Measurements from ENCODE around the gene S100PBP. TPM values are rescaled to one million over a fixed set of nuclear protein-coding genes. Genes with fewer than 3 reads are reported as not detected.

The S100PBP gene
- 10 to 100 TPM in 1 of 2 donors, 1 to 10 TPM in 1; 4.6 to 11.4 TPM for polyA plus RNA-seq

DNA sequence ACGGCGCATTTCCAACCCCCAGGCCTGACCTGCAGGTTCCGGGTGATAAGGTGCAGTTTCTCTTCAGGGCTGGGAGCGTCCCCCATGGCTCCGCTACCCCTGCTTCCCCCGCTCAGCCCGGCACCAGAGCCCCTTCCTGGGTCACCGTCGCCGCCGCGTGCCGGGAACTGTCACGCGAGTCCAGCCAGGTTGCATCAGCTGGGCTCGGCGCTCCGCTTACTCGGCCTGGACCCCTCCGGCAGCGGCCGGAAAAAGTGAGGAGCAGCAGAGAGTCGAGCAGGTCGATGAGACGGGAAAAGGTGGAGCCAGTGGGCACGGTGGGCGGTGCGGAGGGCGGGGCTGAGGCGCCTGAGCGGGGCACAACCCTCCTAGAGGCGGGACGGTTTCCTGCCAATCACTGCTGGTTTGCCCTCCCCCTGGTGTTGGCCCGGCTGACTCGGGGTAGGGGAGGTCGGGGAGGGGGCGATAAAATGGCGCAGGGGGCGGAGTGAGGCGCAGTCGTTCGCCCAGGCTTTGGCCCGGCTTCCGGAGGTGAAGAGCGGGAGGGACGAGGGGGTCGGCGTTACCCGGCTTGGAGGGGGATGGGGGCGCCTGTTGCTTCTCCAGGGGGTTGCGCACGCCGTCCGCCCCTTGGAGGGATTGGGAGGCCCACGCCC lies at the start of gene S100PBP, which contains the start of gene YARS1:
TSS of gene S100PBP (plus strand) at position 495 of the 656 bp plus-strand sequence. CDS start 8,447 bp downstream, outside the sequence.
TSS of gene YARS1 (minus strand) at position 200 of the 656 bp plus-strand sequence. CDS start at position 86, 114 bp downstream.
- 1% methylated on average over 46 to 55 of the region's 55 CpGs for WGBS, 2 donors
- Histone ChIP-seq H3K4me1 (ENCODE audit: control insufficient read depth in 2 of 2, insufficient read depth in 2 of 2, low read length in 1 of 2) (peaks cover 0 to 2% of the 10 kb centered on the region in 2 donors), H3K27ac (ENCODE audit: low read depth in 2 of 2, low read length in 1 of 2) (peak within 1 kb of the TSS; percentile 89 to 95), H3K4me3 (ENCODE audit: low read depth in 1 of 2, low read length in 2 of 2) (peak within 1 kb of the TSS; percentile 86 to 95), H3K9me3 (ENCODE audit: control insufficient read depth in 2 of 2, insufficient read depth in 1 of 2, low read depth in 1 of 2, low read length in 1 of 2) (no peaks in the 10 kb centered on the region), H3K36me3 (ENCODE audit: control insufficient read depth in 2 of 2, insufficient read depth in 2 of 2, low read length in 1 of 2) (no peaks in the 10 kb centered on the region), H3K27me3 (ENCODE audit: control insufficient read depth in 1 of 2, insufficient read depth in 2 of 2, low read length in 2 of 2) (no peaks in the 10 kb centered on the region)

DNA sequence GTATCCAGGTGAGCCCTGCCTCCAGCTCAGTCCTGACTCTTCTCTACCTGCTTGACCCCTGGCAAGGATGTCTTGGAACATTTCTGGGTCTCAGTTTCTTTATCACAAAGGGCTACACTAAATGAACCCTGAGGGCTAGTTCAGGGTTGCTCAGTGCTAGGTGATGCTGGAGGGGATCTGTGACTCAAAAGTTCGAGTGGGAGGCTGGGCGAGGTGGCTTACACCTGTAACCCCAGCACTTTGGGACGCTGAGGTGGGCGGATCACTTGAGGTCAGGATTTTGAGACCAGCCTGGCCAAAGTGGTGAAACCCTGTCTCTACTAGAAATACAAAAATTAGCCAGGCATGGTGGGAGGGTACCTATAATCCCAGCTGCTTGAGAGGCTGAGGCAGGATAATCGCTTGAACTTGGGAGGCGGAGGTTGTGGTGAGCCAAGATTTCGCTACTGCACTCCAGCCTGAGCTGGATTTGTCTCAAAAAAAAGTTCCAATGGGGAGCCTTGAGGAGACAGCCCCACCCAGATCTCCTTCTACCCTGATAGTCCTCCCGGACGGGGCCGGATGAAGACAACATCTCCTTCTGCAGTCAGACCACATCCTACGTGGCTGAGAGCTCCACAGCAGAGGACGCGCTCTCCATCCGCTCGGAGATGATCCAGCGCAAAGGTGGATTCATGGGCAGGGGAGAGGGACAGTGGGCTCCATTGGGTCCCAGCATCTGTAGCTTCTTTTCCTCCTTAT lies 49.2 kb upstream of the S100PBP start:
- Histone ChIP-seq H3K4me1 (ENCODE audit: control insufficient read depth in 2 of 2, insufficient read depth in 2 of 2, low read length in 1 of 2) (peaks cover 11 to 23% of the 10 kb centered on the region in 2 donors), H3K9me3 (ENCODE audit: control insufficient read depth in 2 of 2, insufficient read depth in 1 of 2, low read depth in 1 of 2, low read length in 1 of 2) (no peaks in the 10 kb centered on the region), H3K4me3 (ENCODE audit: low read depth in 1 of 2, low read length in 2 of 2) (no peak overlapping the region), H3K27me3 (ENCODE audit: control insufficient read depth in 1 of 2, insufficient read depth in 2 of 2, low read length in 2 of 2) (no peaks in the 10 kb centered on the region), H3K27ac (ENCODE audit: low read depth in 2 of 2, low read length in 1 of 2) (peak overlapping the region; percentile 21 to 79), H3K36me3 (ENCODE audit: control insufficient read depth in 2 of 2, insufficient read depth in 2 of 2, low read length in 1 of 2) (peaks cover 8 to 31% of the 10 kb centered on the region in 2 donors)
- WGBS, 2 donors: 66 to 74% methylated on average over 16 of the region's 16 CpGs

DNA sequence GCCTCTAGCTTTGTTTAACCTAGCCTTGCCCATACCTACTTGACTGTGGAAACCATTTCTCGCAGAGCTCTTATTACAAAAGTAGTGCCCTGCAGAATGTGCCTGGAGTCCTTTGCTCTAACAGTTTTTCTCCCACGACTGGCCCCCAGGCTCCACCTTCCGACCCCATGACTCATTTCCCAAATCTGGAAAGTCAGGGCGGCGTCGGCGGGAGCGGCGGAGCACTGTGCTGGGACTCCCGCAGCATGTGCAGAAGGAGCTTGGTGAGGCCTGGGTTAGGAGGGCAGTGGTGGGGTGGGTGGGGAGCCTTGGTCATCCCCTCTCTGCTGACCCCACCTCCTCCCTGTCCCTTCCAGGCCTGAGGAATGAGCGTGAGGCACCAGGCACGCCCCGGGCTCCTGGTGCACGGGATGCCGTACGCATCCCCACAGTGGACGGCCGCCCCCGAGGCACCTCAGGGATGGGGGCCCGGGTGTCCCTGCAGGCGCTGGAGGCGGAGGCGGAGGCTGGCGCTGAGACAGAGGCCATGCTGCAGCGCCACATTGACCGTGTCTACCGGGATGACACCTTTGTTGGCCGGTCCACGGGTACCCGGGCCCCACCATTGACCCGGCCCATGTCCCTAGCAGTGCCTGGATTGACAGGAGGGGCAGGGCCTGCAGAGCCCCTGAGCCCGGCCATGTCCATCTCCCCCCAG lies 47.8 kb upstream of the S100PBP start:
- peaks cover 8 to 43% of the 10 kb centered on the region in 2 donors for H3K36me3 ChIP-seq (ENCODE audit: control insufficient read depth in 2 of 2, insufficient read depth in 2 of 2, low read length in 1 of 2)
- 57 to 63% methylated on average over 31 to 32 of the region's 32 CpGs for WGBS, 2 donors
- H3K27me3 ChIP-seq (ENCODE audit: control insufficient read depth in 1 of 2, insufficient read depth in 2 of 2, low read length in 2 of 2): no peaks in the 10 kb centered on the region
- peak overlapping the region in 1 of 2 donors; percentile 6 for H3K27ac ChIP-seq (ENCODE audit: low read depth in 2 of 2, low read length in 1 of 2)
- H3K9me3 ChIP-seq (ENCODE audit: control insufficient read depth in 2 of 2, insufficient read depth in 1 of 2, low read depth in 1 of 2, low read length in 1 of 2): no peaks in the 10 kb centered on the region
- no peak overlapping the region for H3K4me3 ChIP-seq (ENCODE audit: low read depth in 1 of 2, low read length in 2 of 2)
- H3K4me1 ChIP-seq (ENCODE audit: control insufficient read depth in 2 of 2, insufficient read depth in 2 of 2, low read length in 1 of 2): peaks cover 11 to 23% of the 10 kb centered on the region in 2 donors

DNA sequence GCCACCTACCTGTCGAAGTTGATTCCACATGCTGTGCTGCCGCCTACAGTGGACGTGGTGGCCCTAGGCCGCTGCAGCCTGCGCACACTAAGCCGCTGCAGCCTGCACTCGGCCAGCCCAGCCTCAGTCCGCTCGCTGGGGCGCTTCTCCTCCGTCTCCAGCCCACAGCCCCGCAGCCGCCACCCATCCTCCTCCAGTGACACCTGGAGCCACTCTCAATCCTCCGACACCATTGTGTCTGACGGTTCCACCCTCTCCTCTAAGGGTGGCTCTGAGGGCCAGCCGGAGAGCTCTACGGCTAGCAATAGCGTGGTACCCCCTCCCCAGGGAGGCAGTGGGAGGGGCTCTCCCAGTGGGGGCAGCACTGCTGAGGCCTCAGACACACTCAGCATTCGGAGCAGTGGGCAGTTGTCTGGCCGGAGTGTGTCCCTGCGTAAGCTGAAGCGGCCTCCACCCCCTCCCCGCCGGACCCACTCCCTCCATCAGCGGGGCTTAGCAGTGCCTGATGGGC lies 47.2 kb upstream of the S100PBP start:
- H3K4me1 ChIP-seq (ENCODE audit: control insufficient read depth in 2 of 2, insufficient read depth in 2 of 2, low read length in 1 of 2): peaks cover 11 to 23% of the 10 kb centered on the region in 2 donors
- H3K36me3 ChIP-seq (ENCODE audit: control insufficient read depth in 2 of 2, insufficient read depth in 2 of 2, low read length in 1 of 2): peaks cover 8 to 45% of the 10 kb centered on the region in 2 donors
- no peaks in the 10 kb centered on the region for H3K9me3 ChIP-seq (ENCODE audit: control insufficient read depth in 2 of 2, insufficient read depth in 1 of 2, low read depth in 1 of 2, low read length in 1 of 2)
- WGBS, 2 donors: 88 to 89% methylated on average over 25 of the region's 25 CpGs
- H3K27ac ChIP-seq (ENCODE audit: low read depth in 2 of 2, low read length in 1 of 2): no peak overlapping the region
- H3K4me3 ChIP-seq (ENCODE audit: low read depth in 1 of 2, low read length in 2 of 2): no peak overlapping the region
- H3K27me3 ChIP-seq (ENCODE audit: control insufficient read depth in 1 of 2, insufficient read depth in 2 of 2, low read length in 2 of 2): no peaks in the 10 kb centered on the region

DNA sequence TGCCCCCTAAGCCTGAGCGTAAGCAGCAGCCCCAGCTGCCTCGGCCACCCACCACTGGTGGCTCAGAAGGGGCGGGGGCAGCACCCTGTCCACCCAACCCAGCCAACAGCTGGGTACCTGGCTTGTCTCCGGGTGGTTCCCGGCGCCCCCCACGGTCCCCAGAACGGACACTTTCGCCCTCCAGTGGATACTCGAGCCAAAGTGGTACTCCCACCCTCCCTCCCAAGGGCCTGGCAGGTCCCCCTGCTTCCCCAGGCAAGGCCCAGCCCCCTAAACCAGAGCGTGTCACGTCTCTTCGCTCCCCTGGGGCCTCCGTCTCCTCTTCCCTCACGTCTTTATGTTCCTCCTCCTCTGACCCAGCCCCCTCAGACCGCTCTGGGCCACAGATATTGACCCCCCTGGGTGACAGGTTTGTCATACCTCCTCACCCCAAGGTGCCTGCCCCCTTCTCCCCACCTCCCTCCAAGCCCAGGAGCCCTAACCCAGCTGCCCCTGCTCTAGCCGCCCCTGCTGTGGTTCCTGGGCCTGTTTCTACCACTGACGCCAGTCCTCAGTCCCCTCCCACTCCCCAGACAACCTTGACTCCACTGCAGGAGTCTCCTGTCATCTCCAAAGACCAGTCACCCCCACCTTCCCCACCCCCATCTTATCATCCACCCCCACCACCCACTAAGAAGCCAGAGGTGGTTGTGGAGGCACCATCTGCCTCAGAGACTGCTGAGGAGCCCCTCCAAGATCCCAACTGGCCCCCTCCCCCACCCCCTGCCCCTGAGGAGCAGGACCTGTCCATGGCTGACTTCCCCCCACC lies 46.5 kb upstream of the S100PBP start:
- Histone ChIP-seq H3K27ac (ENCODE audit: low read depth in 2 of 2, low read length in 1 of 2) (no peak overlapping the region), H3K4me3 (ENCODE audit: low read depth in 1 of 2, low read length in 2 of 2) (no peak overlapping the region), H3K9me3 (ENCODE audit: control insufficient read depth in 2 of 2, insufficient read depth in 1 of 2, low read depth in 1 of 2, low read length in 1 of 2) (no peaks in the 10 kb centered on the region), H3K36me3 (ENCODE audit: control insufficient read depth in 2 of 2, insufficient read depth in 2 of 2, low read length in 1 of 2) (peaks cover 8 to 51% of the 10 kb centered on the region in 2 donors), H3K4me1 (ENCODE audit: control insufficient read depth in 2 of 2, insufficient read depth in 2 of 2, low read length in 1 of 2) (peaks cover 7 to 21% of the 10 kb centered on the region in 2 donors), H3K27me3 (ENCODE audit: control insufficient read depth in 1 of 2, insufficient read depth in 2 of 2, low read length in 2 of 2) (no peaks in the 10 kb centered on the region)
- WGBS, 2 donors: 76% methylated on average over 17 to 18 of the region's 18 CpGs

DNA sequence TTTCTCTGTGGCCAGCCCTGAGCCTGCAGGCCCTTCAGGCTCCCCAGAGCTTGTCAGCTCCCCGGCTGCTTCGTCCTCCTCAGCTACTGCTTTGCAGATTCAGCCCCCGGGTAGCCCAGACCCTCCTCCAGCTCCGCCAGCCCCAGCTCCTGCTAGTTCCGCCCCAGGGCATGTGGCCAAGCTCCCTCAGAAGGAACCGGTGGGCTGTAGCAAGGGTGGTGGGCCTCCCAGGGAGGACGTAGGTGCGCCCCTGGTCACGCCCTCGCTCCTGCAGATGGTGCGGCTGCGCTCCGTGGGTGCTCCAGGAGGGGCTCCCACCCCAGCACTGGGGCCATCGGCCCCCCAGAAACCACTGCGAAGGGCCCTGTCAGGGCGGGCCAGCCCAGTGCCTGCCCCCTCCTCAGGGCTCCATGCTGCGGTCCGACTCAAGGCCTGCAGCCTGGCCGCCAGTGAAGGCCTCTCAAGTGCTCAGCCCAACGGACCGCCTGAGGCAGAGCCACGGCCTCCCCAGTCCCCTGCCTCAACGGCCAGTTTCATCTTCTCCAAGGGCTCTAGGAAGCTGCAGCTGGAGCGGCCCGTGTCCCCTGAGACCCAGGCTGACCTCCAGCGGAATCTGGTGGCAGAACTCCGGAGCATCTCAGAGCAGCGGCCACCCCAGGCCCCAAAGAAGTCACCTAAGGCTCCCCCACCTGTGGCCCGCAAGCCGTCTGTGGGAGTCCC lies 45.7 kb upstream of the S100PBP start:
- H3K4me3 ChIP-seq (ENCODE audit: low read depth in 1 of 2, low read length in 2 of 2): no peak overlapping the region
- no peaks in the 10 kb centered on the region for H3K27me3 ChIP-seq (ENCODE audit: control insufficient read depth in 1 of 2, insufficient read depth in 2 of 2, low read length in 2 of 2)
- no peaks in the 10 kb centered on the region for H3K9me3 ChIP-seq (ENCODE audit: control insufficient read depth in 2 of 2, insufficient read depth in 1 of 2, low read depth in 1 of 2, low read length in 1 of 2)
- peaks cover 8 to 51% of the 10 kb centered on the region in 2 donors for H3K36me3 ChIP-seq (ENCODE audit: control insufficient read depth in 2 of 2, insufficient read depth in 2 of 2, low read length in 1 of 2)
- peaks cover under 1 to 17% of the 10 kb centered on the region in 2 donors for H3K4me1 ChIP-seq (ENCODE audit: control insufficient read depth in 2 of 2, insufficient read depth in 2 of 2, low read length in 1 of 2)
- H3K27ac ChIP-seq (ENCODE audit: low read depth in 2 of 2, low read length in 1 of 2): no peak overlapping the region
- 81% methylated on average over 29 to 30 of the region's 30 CpGs for WGBS, 2 donors

DNA sequence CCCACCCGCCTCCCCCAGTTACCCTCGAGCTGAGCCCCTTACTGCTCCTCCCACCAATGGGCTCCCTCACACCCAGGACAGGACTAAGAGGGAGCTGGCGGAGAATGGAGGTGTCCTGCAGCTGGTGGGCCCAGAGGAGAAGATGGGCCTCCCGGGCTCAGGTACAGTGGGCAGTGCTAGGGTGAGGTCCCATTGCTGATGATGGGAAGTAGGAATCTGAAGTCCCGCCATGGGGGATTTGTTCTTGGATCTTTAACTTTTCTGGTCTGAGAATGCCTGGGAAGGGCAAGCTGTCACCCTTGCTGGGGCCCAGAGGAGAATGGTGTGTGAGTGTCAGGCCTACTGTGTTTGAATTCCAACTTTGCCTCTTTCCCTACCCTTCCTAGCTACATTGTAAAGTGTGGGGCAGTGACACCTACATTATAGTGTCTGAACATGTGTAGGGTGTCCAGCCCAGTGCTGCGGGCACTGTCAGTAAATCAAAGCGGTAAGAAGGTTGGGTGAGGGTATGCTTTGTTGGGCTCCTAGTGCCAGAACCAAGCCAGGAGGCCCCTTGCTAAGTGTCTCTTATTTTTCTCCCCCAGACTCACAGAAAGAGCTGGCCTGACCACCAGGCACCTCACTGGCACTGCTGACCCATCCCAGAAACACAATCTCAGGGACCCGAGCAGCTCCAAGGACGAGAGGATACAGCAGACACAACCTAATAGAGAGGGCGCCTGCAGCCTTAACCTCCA lies 45.0 kb upstream of the S100PBP start:
- 77 to 79% methylated on average over 10 of the region's 10 CpGs for WGBS, 2 donors
- H3K27ac ChIP-seq (ENCODE audit: low read depth in 2 of 2, low read length in 1 of 2): no peak overlapping the region
- peaks cover 0 to 16% of the 10 kb centered on the region in 2 donors for H3K4me1 ChIP-seq (ENCODE audit: control insufficient read depth in 2 of 2, insufficient read depth in 2 of 2, low read length in 1 of 2)
- H3K27me3 ChIP-seq (ENCODE audit: control insufficient read depth in 1 of 2, insufficient read depth in 2 of 2, low read length in 2 of 2): no peaks in the 10 kb centered on the region
- H3K4me3 ChIP-seq (ENCODE audit: low read depth in 1 of 2, low read length in 2 of 2): no peak overlapping the region
- no peaks in the 10 kb centered on the region for H3K9me3 ChIP-seq (ENCODE audit: control insufficient read depth in 2 of 2, insufficient read depth in 1 of 2, low read depth in 1 of 2, low read length in 1 of 2)
- peaks cover 8 to 51% of the 10 kb centered on the region in 2 donors for H3K36me3 ChIP-seq (ENCODE audit: control insufficient read depth in 2 of 2, insufficient read depth in 2 of 2, low read length in 1 of 2)
